Parathyroid adenoma (tissue), 2 donors: ENCODE data around the gene TMEM150A.

Experiments used
- H2AFZ ChIP-seq: fragments of 300-600 bp; sonication (generic); one replicate; pipeline ENCODE4 v1.7.0; 2017; ENCODE audit warnings: antibody characterized with exemption, mild to moderate bottlenecking
- H3K27ac ChIP-seq: fragments of 300-600 bp; sonication (generic); one replicate; pipeline ENCODE4 v1.7.0; 2017
- H3K27me3 ChIP-seq: fragments of 300-600 bp; sonication (generic); one replicate; pipeline ENCODE4 v1.7.0; 2017; ENCODE audit warnings: low read length; ENCODE audit not compliant: control insufficient read depth, insufficient read depth
- H3K36me3 ChIP-seq: fragments of 300-600 bp; sonication (generic); one replicate; pipeline ENCODE4 v1.7.0; 2017; ENCODE audit warnings: low read length; ENCODE audit not compliant: control insufficient read depth, insufficient read depth
- H3K4me1 ChIP-seq: fragments of 300-600 bp; sonication (generic); one replicate; pipeline ENCODE4 v1.7.0; 2017; ENCODE audit warnings: control low read depth
- H3K4me2 ChIP-seq: fragments of 300-600 bp; sonication (generic); one replicate; pipeline ENCODE4 v1.7.0; 2017; ENCODE audit warnings: low read length
- H3K4me3 ChIP-seq: fragments of 300-600 bp; sonication (generic); one replicate; pipeline ENCODE4 v1.7.0; 2017; ENCODE audit warnings: low read depth, low read length
- H3K79me2 ChIP-seq: fragments of 300-600 bp; sonication (generic); one replicate; pipeline ENCODE4 v1.7.0; 2017; ENCODE audit warnings: control low read depth
- H3K9ac ChIP-seq: fragments of 300-600 bp; sonication (generic); one replicate; pipeline ENCODE4 v1.7.0; 2017; ENCODE audit warnings: mild to moderate bottlenecking
- H3K9me3 ChIP-seq: fragments of 300-600 bp; sonication (generic); one replicate; pipeline ENCODE4 v1.7.0; 2017; ENCODE audit warnings: low read length; ENCODE audit not compliant: control insufficient read depth
- CTCF ChIP-seq: fragments of 300-600 bp; sonication (generic); IDR thresholded peaks from one replicate; pipeline ENCODE4 v1.7.0; 2017; ENCODE audit warnings: antibody characterized with exemption, mild to moderate bottlenecking
- donor health status: primary hyperparathyroidism.

TMEM150A gene

GRCh38 chr2:85649201-85650190 lies 47.0 kb upstream of the TMEM150A start:
- H2AFZ ChIP-seq: no peak overlapping the region
- no peaks in the 10 kb centered on the region for H3K79me2 ChIP-seq
- H3K9ac ChIP-seq: no peak overlapping the region
- TF ChIP-seq CTCF: no peak
- H3K4me1 ChIP-seq: no peaks in the 10 kb centered on the region
- no peak overlapping the region for H3K27ac ChIP-seq
- H3K4me2 ChIP-seq: no peak overlapping the region
- no peak overlapping the region for H3K4me3 ChIP-seq
- no peaks in the 10 kb centered on the region for H3K27me3 ChIP-seq
- H3K36me3 ChIP-seq: no peaks in the 10 kb centered on the region
- no peaks in the 10 kb centered on the region for H3K9me3 ChIP-seq

GRCh38 chr2:85648619-85649018 lies 46.1 kb upstream of the TMEM150A start:
- Histone ChIP-seq H2AFZ (no peak overlapping the region), H3K36me3 (no peaks in the 10 kb centered on the region), H3K27me3 (no peaks in the 10 kb centered on the region), H3K79me2 (no peaks in the 10 kb centered on the region), H3K9ac (no peak overlapping the region), H3K27ac (no peak overlapping the region), H3K4me2 (no peak overlapping the region), H3K9me3 (no peaks in the 10 kb centered on the region), H3K4me1 (no peaks in the 10 kb centered on the region), H3K4me3 (no peak overlapping the region)
- TF ChIP-seq CTCF: no peak

GRCh38 chr2:85647823-85648526 lies 45.5 kb upstream of the TMEM150A start:
- Histone ChIP-seq H3K4me3 (no peak overlapping the region), H2AFZ (no peak overlapping the region), H3K4me1 (no peaks in the 10 kb centered on the region), H3K27ac (no peak overlapping the region), H3K79me2 (no peaks in the 10 kb centered on the region), H3K9ac (no peak overlapping the region), H3K27me3 (no peaks in the 10 kb centered on the region), H3K4me2 (no peak overlapping the region), H3K9me3 (no peaks in the 10 kb centered on the region), H3K36me3 (no peaks in the 10 kb centered on the region)
- TF ChIP-seq CTCF: no peak

GRCh38 chr2:85646166-85646565 lies 43.7 kb upstream of the TMEM150A start:
- TF ChIP-seq CTCF: no peak
- Histone ChIP-seq H2AFZ (no peak overlapping the region), H3K79me2 (no peaks in the 10 kb centered on the region), H3K27me3 (no peaks in the 10 kb centered on the region), H3K9ac (no peak overlapping the region), H3K4me2 (no peak overlapping the region), H3K27ac (no peak overlapping the region), H3K9me3 (no peaks in the 10 kb centered on the region), H3K4me1 (no peaks in the 10 kb centered on the region), H3K36me3 (no peaks in the 10 kb centered on the region), H3K4me3 (no peak overlapping the region)
